Smooth muscle cell (in vitro differentiated cells): ENCODE results near the gene RHNO1. TPM values are rescaled to one million over a fixed set of nuclear protein-coding genes. Genes with fewer than 3 reads are reported as not detected.

Experiments used
- DNase-seq: peaks from one replicate; lab custom pipeline; 2025; ENCODE audit not compliant: unreplicated experiment; lab: John Stamatoyannopoulos, UW
- H2AFZ ChIP-seq: fragments of 200-600 bp; sonication (generic); 2 replicates; pipeline ENCODE4 v1.6.0; 2016; ENCODE audit warnings: antibody characterized with exemption, low read depth, mild to moderate bottlenecking
- H3F3A ChIP-seq: fragments of 200-600 bp; sonication (generic); 2 replicates; pipeline ENCODE4 v1.6.0; 2017; ENCODE audit warnings: antibody characterized with exemption, low read depth
- H3K27ac ChIP-seq: fragments of 200-600 bp; sonication (generic); 2 replicates; pipeline ENCODE4 v1.5.1; 2016; ENCODE audit warnings: low read depth, mild to moderate bottlenecking
- H3K27me3 ChIP-seq: fragments of 200-600 bp; sonication (generic); 2 replicates; pipeline ENCODE4 v1.6.1; 2016; ENCODE audit warnings: low read depth, mild to moderate bottlenecking
- H3K36me3 ChIP-seq: fragments of 200-600 bp; sonication (generic); 2 replicates; pipeline ENCODE4 v1.5.1; 2016; ENCODE audit warnings: low read depth
- H3K4me1 ChIP-seq: fragments of 200-600 bp; sonication (generic); 2 replicates; pipeline ENCODE4 v1.5.1; 2016; ENCODE audit warnings: low read depth
- H3K4me2 ChIP-seq: fragments of 200-600 bp; sonication (generic); 2 replicates; pipeline ENCODE4 v1.6.0; 2016; ENCODE audit warnings: mild to moderate bottlenecking
- H3K4me3 ChIP-seq: fragments of 200-600 bp; sonication (generic); 2 replicates; pipeline ENCODE4 v1.5.1; 2016; ENCODE audit warnings: mild to moderate bottlenecking
- H3K79me2 ChIP-seq: fragments of 200-600 bp; sonication (generic); 2 replicates; pipeline ENCODE4 v1.6.0; 2016; ENCODE audit warnings: low read depth, mild to moderate bottlenecking
- H3K9ac ChIP-seq: fragments of 200-600 bp; sonication (generic); 2 replicates; pipeline ENCODE4 v1.6.0; 2016; ENCODE audit warnings: low read depth
- H3K9me3 ChIP-seq: fragments of 200-600 bp; sonication (generic); replicated peaks from 2 replicates; pipeline ENCODE4 v1.5.1; 2016; ENCODE audit warnings: low read depth
- H4K20me1 ChIP-seq: fragments of 200-600 bp; sonication (generic); 2 replicates; pipeline ENCODE4 v1.6.0; 2016; ENCODE audit warnings: low read depth
- WGBS: methylation state at CpG from one replicate; pipeline ENCODE4 v1.1.7; 2016; ENCODE audit warnings: low lambda C conversion rate; 5-methylcytosine and 5-hydroxymethylcytosine counted together
- polyA plus RNA-seq: library from polyadenylated mRNA; unstranded; fragments of >200 nt; fragmentation: Nextera tagmentation; extraction: Ambion mirVana; gene quantifications from 2 replicates; pipeline ENCODE4 v1.2.1, GENCODE V29; 2016
- total RNA-seq: library from RNA; depleted of rRNA; stranded (reverse); fragments of >200 nt; gene quantifications from 2 replicates; pipeline ENCODE4 v1.2.3, GENCODE V29; 2014
- TF ChIP-seq, protein P1 (sequence below): fragments of 200-600 bp; sonication (generic); IDR thresholded peaks from 2 replicates; pipeline ENCODE4 v1.5.1; 2017; ENCODE audit warnings: borderline replicate concordance, mild to moderate bottlenecking, antibody characterized with exemption; ENCODE audit not compliant: insufficient read depth, poor library complexity, severe bottlenecking

The RHNO1 gene
- total and polyA plus RNA-seq, 2 experiments from 2014 or later: 22.6 to 29.7 TPM

DNA sequence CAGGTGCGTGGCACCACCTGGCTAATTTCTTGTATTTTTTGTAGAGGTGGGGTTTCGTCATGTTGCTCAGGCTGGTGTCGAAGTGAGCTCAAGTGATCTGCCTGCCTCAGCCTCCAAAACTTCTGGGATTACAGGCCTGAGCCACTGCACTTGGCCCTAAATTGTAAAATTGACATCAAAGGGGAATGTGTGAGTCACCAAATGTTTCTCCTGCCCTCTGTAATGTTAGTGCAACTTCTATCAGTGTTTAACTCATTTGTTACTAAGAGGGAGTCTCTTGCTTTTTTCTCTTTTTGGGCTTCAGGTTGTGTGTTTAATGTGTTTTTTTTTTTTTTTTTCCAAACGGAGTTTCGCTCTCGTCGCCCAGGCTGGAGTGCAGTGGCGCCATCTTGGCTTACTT lies 16.0 kb downstream of the RHNO1 start:
- 55% methylated on average over 8 of the region's 8 CpGs for WGBS
- Histone ChIP-seq H2AFZ (no peak overlapping the region), H3K4me3 (no peak overlapping the region), H3K4me2 (peak overlapping the region; percentile 83), H3K9ac (no peak overlapping the region), H3K36me3 (no peaks in the 10 kb centered on the region), H3K4me1 (peaks cover 19% of the 10 kb centered on the region), H3K27me3 (no peaks in the 10 kb centered on the region), H3K27ac (peak overlapping the region; percentile 85), H3F3A (peaks cover 4% of the 10 kb centered on the region), H3K79me2 (peaks cover 62% of the 10 kb centered on the region), H4K20me1 (peaks cover 63% of the 10 kb centered on the region), H3K9me3 (no peaks in the 10 kb centered on the region)
- TF ChIP-seq, protein P1, sequence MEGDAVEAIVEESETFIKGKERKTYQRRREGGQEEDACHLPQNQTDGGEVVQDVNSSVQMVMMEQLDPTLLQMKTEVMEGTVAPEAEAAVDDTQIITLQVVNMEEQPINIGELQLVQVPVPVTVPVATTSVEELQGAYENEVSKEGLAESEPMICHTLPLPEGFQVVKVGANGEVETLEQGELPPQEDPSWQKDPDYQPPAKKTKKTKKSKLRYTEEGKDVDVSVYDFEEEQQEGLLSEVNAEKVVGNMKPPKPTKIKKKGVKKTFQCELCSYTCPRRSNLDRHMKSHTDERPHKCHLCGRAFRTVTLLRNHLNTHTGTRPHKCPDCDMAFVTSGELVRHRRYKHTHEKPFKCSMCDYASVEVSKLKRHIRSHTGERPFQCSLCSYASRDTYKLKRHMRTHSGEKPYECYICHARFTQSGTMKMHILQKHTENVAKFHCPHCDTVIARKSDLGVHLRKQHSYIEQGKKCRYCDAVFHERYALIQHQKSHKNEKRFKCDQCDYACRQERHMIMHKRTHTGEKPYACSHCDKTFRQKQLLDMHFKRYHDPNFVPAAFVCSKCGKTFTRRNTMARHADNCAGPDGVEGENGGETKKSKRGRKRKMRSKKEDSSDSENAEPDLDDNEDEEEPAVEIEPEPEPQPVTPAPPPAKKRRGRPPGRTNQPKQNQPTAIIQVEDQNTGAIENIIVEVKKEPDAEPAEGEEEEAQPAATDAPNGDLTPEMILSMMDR: no peak
- no peak for DNase-seq

GRCh38 chr12:2895051-2895451 lies 18.0 kb downstream of the RHNO1 start:
- Histone ChIP-seq H4K20me1 (peaks cover 83% of the 10 kb centered on the region), H3K79me2 (peaks cover 82% of the 10 kb centered on the region), H3K9ac (no peak overlapping the region), H3K4me2 (no peak overlapping the region), H3F3A (no peaks in the 10 kb centered on the region), H2AFZ (no peak overlapping the region), H3K27ac (peak overlapping the region; percentile 22), H3K9me3 (no peaks in the 10 kb centered on the region), H3K4me3 (no peak overlapping the region), H3K4me1 (peaks cover 19% of the 10 kb centered on the region), H3K36me3 (no peaks in the 10 kb centered on the region), H3K27me3 (no peaks in the 10 kb centered on the region)
- WGBS: 30% methylated on average over 2 of the region's 2 CpGs
- TF ChIP-seq, protein P1: no peak
- no peak for DNase-seq

DNA sequence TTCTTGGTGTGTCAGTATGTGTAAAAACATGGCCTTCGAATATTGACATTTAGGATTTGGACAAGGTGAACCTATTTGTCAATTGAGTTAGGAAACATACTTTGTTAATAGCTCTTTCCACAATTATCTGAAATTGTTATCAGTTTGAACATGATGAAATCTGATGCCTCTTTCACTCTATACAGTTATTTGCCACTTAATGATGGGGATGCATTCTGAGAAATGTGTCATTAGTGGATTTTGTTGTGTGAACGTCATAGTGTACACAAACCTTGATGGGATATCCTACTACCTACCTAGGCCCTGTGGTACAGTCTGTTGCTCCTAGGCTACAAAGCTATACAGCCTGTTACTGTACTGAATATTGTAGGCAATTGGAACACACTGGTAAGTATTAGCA lies 18.5 kb downstream of the RHNO1 start:
- H3K4me2 ChIP-seq: no peak overlapping the region
- no peaks in the 10 kb centered on the region for H3K36me3 ChIP-seq
- H3K4me1 ChIP-seq: peaks cover 19% of the 10 kb centered on the region
- H3K9ac ChIP-seq: no peak overlapping the region
- no peak for DNase-seq
- H3F3A ChIP-seq: no peaks in the 10 kb centered on the region
- TF ChIP-seq, protein P1: no peak
- no peak overlapping the region for H3K4me3 ChIP-seq
- H3K79me2 ChIP-seq: peaks cover 86% of the 10 kb centered on the region
- no peaks in the 10 kb centered on the region for H3K9me3 ChIP-seq
- peak overlapping the region; percentile 22 for H3K27ac ChIP-seq
- peaks cover 88% of the 10 kb centered on the region for H4K20me1 ChIP-seq
- 78% methylated on average over 2 of the region's 2 CpGs for WGBS
- H2AFZ ChIP-seq: no peak overlapping the region
- no peaks in the 10 kb centered on the region for H3K27me3 ChIP-seq

DNA sequence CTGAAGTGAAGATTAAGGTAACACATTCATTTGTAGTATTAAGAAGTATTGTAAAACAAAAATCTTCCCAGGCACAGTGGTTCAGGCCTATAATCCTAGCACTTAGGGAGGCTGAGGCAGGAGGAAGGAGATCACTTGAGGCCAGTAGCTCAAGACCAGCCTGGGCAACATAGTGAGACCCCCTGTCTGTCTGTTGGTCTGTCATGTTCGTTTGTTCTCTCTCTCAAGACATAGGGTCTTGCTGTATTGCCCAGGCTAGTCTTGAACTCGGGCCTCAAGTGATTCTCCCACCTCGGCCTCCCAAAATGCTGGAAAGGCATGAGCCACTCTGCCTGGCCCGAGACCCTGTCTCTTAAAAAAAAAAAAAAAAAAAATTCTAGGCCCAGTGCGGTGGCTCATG lies 20.4 kb downstream of the RHNO1 start:
- H3K79me2 ChIP-seq: peaks cover 95% of the 10 kb centered on the region
- no peak overlapping the region for H3K27ac ChIP-seq
- no peaks in the 10 kb centered on the region for H3K9me3 ChIP-seq
- DNase-seq: no peak
- TF ChIP-seq, protein P1: no peak
- H3K4me1 ChIP-seq: peaks cover 10% of the 10 kb centered on the region
- H2AFZ ChIP-seq: no peak overlapping the region
- no peak overlapping the region for H3K4me2 ChIP-seq
- H3K9ac ChIP-seq: no peak overlapping the region
- H3K27me3 ChIP-seq: no peaks in the 10 kb centered on the region
- H3K36me3 ChIP-seq: no peaks in the 10 kb centered on the region
- H3F3A ChIP-seq: no peaks in the 10 kb centered on the region
- WGBS: 100% methylated on average over 5 of the region's 5 CpGs
- H3K4me3 ChIP-seq: no peak overlapping the region
- peaks cover 99% of the 10 kb centered on the region for H4K20me1 ChIP-seq
